Lung (tissue), 12 donors: ENCODE data around the gene L3MBTL4. TPM values are rescaled to one million over a fixed set of nuclear protein-coding genes. Genes with fewer than 3 reads are reported as not detected.

Source experiments
- ATAC-seq: fragments of 200-7000 bp; cut with Tn5 transposase; one replicate; pipeline ENCODE4 v1.9.1; 2020; ENCODE audit warnings: moderate number of reproducible peaks; ENCODE audit not compliant: insufficient read depth, low FRiP score
- DNase-seq, 3 donors: peaks; one replicate each; pipeline ENCODE4 v3.0.0-alpha.2; 2013 to 2017
- H3K27ac ChIP-seq, 2 donors: one replicate each; pipeline ENCODE4 v1.5.1; 2013; ENCODE audit warnings: mild to moderate bottlenecking in 2 of 2, moderate library complexity in 2 of 2, control low read depth in 1 of 2, inconsistent platforms in 1 of 2, low read depth in 1 of 2, low read length in 1 of 2
- H3K27me3 ChIP-seq, 3 donors: one replicate each; pipeline ENCODE4 v1.5.1; 2013; ENCODE audit warnings: low read length in 2 of 3; ENCODE audit not compliant: control insufficient read depth in 3 of 3, insufficient read depth in 3 of 3
- H3K36me3 ChIP-seq, 4 donors: one replicate each; pipeline ENCODE4 v1.5.1; 2013; ENCODE audit warnings: low read length in 4 of 4, mild to moderate bottlenecking in 1 of 4, moderate library complexity in 1 of 4; ENCODE audit not compliant: control insufficient read depth in 4 of 4, insufficient read depth in 4 of 4
- H3K4me1 ChIP-seq, 5 donors: one replicate each; pipeline ENCODE4 v1.5.1; 2013; ENCODE audit warnings: low read length in 5 of 5, mild to moderate bottlenecking in 2 of 5, moderate library complexity in 1 of 5; ENCODE audit not compliant: control insufficient read depth in 5 of 5, insufficient read depth in 5 of 5
- H3K4me3 ChIP-seq: one replicate; pipeline ENCODE4 v1.5.1; 2013; ENCODE audit warnings: mild to moderate bottlenecking, control low read depth, moderate library complexity
- H3K9ac ChIP-seq, 2 donors: one replicate each; pipeline ENCODE4 v1.5.1; 2013; ENCODE audit warnings: low read length in 2 of 2, control low read depth in 1 of 2; ENCODE audit not compliant: insufficient read depth in 1 of 2
- H3K9me3 ChIP-seq, 4 donors: one replicate each; pipeline ENCODE4 v1.5.1; 2013; ENCODE audit warnings: low read length in 3 of 4, mild to moderate bottlenecking in 1 of 4, moderate library complexity in 1 of 4; ENCODE audit not compliant: control insufficient read depth in 4 of 4, insufficient read depth in 3 of 4
- CTCF ChIP-seq: IDR thresholded peaks from 2 replicates; pipeline ENCODE4 v1.5.1; 2012; ENCODE audit warnings: mild to moderate bottlenecking; ENCODE audit errors: control extremely low read depth, extremely low read depth
- WGBS, 2 donors: extraction: QIAGEN DNeasy Blood & Tissue Kit; methylation state at CpG; one replicate each; pipeline ENCODE4 v1.1.7; 2013; 5-methylcytosine and 5-hydroxymethylcytosine counted together
- polyA plus RNA-seq, 2 donors: library from polyadenylated mRNA; stranded (reverse); fragments of 200-250 nt; gene quantifications; one replicate each; pipeline ENCODE4 v1.2.1, GENCODE V29; 2013
- total RNA-seq, 2 donors: library from RNA; depleted of rRNA in 1 of 2; stranded (reverse); fragments of >200 nt in 1 of 2; gene quantifications; one replicate each; pipeline ENCODE4 v1.2.1, GENCODE V29; 2014 to 2021
- donor health status: control.
- donor health status: control.
- donor health status: Bipolar disorder and iron deficiency.
- donor health status: healthy.
- donor health status: DM: yes; HTN: yes; CAD: no.

Gene L3MBTL4
- total and polyA plus RNA-seq, 4 donors: 2.8 to 16.8 (median 9.9) TPM

DNA sequence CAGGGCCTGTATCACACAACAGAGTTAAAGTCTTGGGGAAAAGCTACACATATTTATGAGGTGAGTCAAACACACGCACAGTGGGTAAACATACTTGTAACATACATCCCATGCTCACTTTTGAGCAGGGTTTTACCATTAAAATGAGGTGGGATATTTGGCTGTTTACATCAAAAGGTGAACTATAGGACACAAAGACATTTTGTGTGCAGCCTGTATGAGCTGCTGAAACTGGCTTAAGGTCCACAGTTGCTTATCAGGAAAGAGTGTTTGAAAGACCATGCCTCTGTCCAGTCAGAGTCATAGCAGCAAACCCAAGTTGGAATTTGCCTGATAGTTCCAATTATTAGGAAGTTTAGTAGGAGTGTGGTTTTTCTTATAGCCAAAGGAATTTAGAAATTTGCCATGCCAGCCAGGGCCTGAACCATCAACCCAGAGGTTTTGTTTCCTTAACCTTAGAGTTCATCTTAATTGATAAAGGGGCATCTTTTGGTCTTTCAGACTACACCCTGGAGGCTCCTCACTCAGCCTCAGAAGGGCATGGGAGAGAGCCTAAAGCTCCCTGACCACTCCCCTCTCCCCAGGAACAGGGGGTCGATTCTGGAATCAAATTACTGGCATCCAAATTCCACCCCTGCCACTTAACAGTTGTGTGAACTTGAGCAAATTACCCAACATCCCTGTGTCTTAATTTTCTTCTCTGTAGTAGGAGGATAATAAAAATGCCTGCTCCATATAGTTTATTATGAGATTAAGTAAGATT is 29.9 kb upstream of the L3MBTL4 start:
- no peak overlapping the region for H3K9ac ChIP-seq

GRCh38 chr18:6441200-6441599 is 26.5 kb upstream of the L3MBTL4 start:
- Histone ChIP-seq H3K27ac (no peak overlapping the region), H3K4me3 (no peak overlapping the region), H3K27me3 (no peaks in the 10 kb centered on the region), H3K36me3 (no peaks in the 10 kb centered on the region), H3K9me3 (peaks cover 0 to 3% (median 0%) of the 10 kb centered on the region in 4 donors), H3K9ac (no peak overlapping the region), H3K4me1 (peaks cover 0 to 7% (median 0%) of the 10 kb centered on the region in 5 donors)
- 57 to 77% methylated on average over 2 of the region's 2 CpGs for WGBS, 2 donors
- peak in 1 of 3 donors; percentile 29 for DNase-seq
- TF ChIP-seq CTCF: no peak
- ATAC-seq: no peak

More for the DNA sequence above, 29.9 kb upstream of the L3MBTL4 start:
- WGBS, 2 donors: 49 to 57% methylated on average over 2 of the region's 2 CpGs
- Histone ChIP-seq H3K27me3 (no peaks in the 10 kb centered on the region), H3K27ac (no peak overlapping the region), H3K4me1 (peaks cover 0 to 7% (median 0%) of the 10 kb centered on the region in 5 donors), H3K36me3 (no peaks in the 10 kb centered on the region), H3K4me3 (no peak overlapping the region), H3K9me3 (peaks cover 0 to 3% (median 0%) of the 10 kb centered on the region in 4 donors)
- ATAC-seq (no peak), DNase-seq (peak in 2 of 3 donors; percentile 64 to 74)
- TF ChIP-seq CTCF: no peak

DNA sequence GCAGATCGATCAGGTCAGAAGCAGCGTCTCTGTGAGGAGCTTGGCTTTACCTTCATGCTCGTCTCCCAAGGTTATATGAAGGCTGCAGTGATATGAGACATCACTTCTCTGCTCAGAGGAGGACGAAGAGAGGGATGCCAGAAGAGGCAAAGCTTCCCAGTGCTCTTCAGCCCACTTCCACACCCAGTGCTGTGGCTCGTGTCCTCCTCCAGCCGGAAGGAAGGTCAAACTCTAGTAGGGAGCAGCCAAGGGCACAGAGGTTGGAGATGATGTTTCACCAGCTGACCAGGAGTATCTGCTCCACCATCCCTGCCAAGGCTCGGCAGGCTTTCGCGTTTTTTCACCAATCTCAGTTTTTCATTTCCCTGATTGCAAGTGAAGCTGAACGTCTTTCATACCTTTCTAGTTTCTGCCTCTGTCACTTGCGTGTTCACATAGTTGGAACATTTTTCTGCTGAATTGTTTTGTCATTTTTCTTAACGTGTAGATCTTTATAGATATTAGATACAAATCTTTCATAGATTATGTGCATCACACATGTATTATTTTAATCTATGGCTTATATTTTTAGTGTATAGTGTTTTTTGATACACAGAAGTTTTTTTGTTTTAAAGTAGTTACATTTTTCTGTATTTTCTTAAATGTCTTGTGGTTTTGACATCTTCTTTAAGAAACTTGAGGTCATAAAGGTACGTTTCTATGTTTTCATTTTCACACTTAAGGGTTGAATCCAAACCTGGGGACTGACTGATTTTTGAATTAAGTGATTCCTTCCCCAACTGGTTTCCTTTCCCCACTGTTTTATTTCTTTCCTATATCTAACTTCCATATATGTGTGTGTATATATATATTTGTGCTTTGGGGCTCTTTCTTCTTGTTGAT is 23.5 kb upstream of the L3MBTL4 start:
- Histone ChIP-seq H3K9me3 (peaks cover 0 to 3% (median 0%) of the 10 kb centered on the region in 4 donors), H3K4me1 (no peaks in the 10 kb centered on the region), H3K4me3 (no peak overlapping the region), H3K27me3 (no peaks in the 10 kb centered on the region), H3K9ac (no peak overlapping the region), H3K27ac (no peak overlapping the region), H3K36me3 (no peaks in the 10 kb centered on the region)
- ATAC-seq (no peak), DNase-seq (no peak)
- no peak for TF ChIP-seq CTCF
- 85 to 87% methylated on average over 13 of the region's 13 CpGs for WGBS, 2 donors
